Upper lobe of left lung (tissue), 6 donors: ENCODE data around the gene UBAC1. TPM values are rescaled to one million over a fixed set of nuclear protein-coding genes. Genes with fewer than 3 reads are reported as not detected.
"Not testable (repeated sequence)": the region's sequence is repeated elsewhere in the genome, so short reads cannot be mapped to it uniquely, and the experiment has no call there.

ENCODE experiments used
- ATAC-seq, 2 donors: fragments of 200-7000 bp; cut with Tn5 transposase; one replicate each; pipeline ENCODE4 v1.9.1; 2022; ENCODE audit warnings: mild to moderate bottlenecking in 2 of 2, moderate library complexity in 2 of 2; ENCODE audit not compliant: low FRiP score in 2 of 2
- DNase-seq, 2 donors: peaks; one replicate each; pipeline ENCODE4 v3.0.0-alpha.2; 2019 to 2020
- H3K27ac ChIP-seq, 4 donors: fragments of 200-600 bp; sonication (generic); one replicate each; pipeline ENCODE4 v1.5.1; 2016 to 2019
- H3K27me3 ChIP-seq, 4 donors: fragments of 200-600 bp; sonication (generic); one replicate each; pipeline ENCODE4 v1.5.1; 2017 to 2019
- H3K36me3 ChIP-seq, 4 donors: fragments of 200-600 bp; sonication (generic); one replicate each; pipeline ENCODE4 v1.5.1; 2016 to 2019
- H3K4me1 ChIP-seq, 4 donors: fragments of 200-600 bp; sonication (generic); one replicate each; pipeline ENCODE4 v1.5.1; 2018 to 2019
- H3K4me3 ChIP-seq, 4 donors: fragments of 200-600 bp; sonication (generic); one replicate each; pipeline ENCODE4 v1.5.1; 2017 to 2019; ENCODE audit warnings: mild to moderate bottlenecking in 2 of 4, moderate library complexity in 1 of 4
- H3K9me3 ChIP-seq, 4 donors: fragments of 200-600 bp; sonication (generic); one replicate each; pipeline ENCODE4 v1.5.1; 2018 to 2019
- EP300 ChIP-seq, 4 donors: sonication (generic); formaldehyde crosslinking; IDR thresholded peaks; one replicate each; pipeline ENCODE4 v1.5.1; 2017; ENCODE audit warnings: antibody characterized with exemption in 4 of 4, control low read depth in 2 of 4
- POLR2A ChIP-seq, 4 donors: fragments of 450-650 bp; IDR thresholded peaks; one replicate each; pipeline ENCODE4 v1.5.1; 2016 to 2017; ENCODE audit warnings: antibody characterized with exemption in 4 of 4, mild to moderate bottlenecking in 2 of 4
- POLR2AphosphoS5 ChIP-seq, 2 donors: sonication (generic); formaldehyde crosslinking; IDR thresholded peaks; one replicate each; pipeline ENCODE4 v1.5.1; 2017; ENCODE audit warnings: antibody characterized with exemption in 2 of 2
- WGBS, 2 donors: methylation state at CpG; one replicate each; pipeline ENCODE4 v1.1.5; 2017 to 2018; 5-methylcytosine and 5-hydroxymethylcytosine counted together
- total RNA-seq, 6 donors: library from RNA; depleted of rRNA in 4 of 6; stranded (reverse); fragments of >200 nt in 4 of 6; gene quantifications; one replicate each; pipeline versions ENCODE4 v1.1.0 to v1.2.1, GENCODE V29; 2016 to 2021
- TF ChIP-seq, protein P1 (sequence below), 6 experiments: fragments of 450-650 bp in 4 of 6; fragments of 200-600 bp in 2 of 6; sonication (generic) in 2 of 6; IDR thresholded peaks; one replicate each; pipeline ENCODE4 v1.5.1; 2016 to 2019; ENCODE audit warnings: antibody characterized with exemption in 6 of 6
- donor health status: DM: no; HTN: no; CAD: no; lungs with moderate emphysema.
- donor health status: DM: no; HTN: yes; CAD: no; lungs with severe emphysema.

UBAC1 gene
- total RNA-seq, 6 donors from 2014 or later, result 38.0 to 72.3 (median 49.3) TPM

DNA sequence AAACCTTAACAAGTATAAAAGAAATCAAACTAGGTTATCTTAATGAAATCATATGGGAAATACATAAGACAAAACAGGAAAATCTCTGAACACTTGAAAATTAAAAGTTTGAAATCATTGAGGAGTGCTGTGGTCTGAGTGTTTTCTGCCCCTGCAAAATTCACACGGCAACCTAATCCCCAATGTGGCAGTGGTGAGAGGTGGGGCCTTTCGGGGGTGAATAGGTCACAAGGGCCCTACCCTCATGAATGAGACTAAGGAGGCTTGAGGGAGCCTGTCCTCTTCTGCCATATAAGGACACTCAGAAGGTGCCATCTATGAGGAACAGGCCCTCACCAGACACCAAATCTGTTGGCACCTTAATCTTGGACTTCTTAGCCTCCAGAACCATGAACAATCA is 64.5 kb downstream of the UBAC1 start:
- H3K4me1 ChIP-seq, result peaks cover 0 to 18% (median 5%) of the 10 kb centered on the region in 4 donors
- H3K27ac ChIP-seq, result no peak overlapping the region
- DNase-seq, result no peak
- H3K27me3 ChIP-seq, result no peaks in the 10 kb centered on the region
- no peaks in the 10 kb centered on the region for H3K9me3 ChIP-seq
- WGBS, 2 donors, result 90 to 96% methylated on average over 2 of the region's 2 CpGs
- ATAC-seq, result no peak
- H3K4me3 ChIP-seq, result no peak overlapping the region
- TF ChIP-seq EP300 (IDR thresholded peaks at IDR 0.05), result no peak
- TF ChIP-seq, protein P1, sequence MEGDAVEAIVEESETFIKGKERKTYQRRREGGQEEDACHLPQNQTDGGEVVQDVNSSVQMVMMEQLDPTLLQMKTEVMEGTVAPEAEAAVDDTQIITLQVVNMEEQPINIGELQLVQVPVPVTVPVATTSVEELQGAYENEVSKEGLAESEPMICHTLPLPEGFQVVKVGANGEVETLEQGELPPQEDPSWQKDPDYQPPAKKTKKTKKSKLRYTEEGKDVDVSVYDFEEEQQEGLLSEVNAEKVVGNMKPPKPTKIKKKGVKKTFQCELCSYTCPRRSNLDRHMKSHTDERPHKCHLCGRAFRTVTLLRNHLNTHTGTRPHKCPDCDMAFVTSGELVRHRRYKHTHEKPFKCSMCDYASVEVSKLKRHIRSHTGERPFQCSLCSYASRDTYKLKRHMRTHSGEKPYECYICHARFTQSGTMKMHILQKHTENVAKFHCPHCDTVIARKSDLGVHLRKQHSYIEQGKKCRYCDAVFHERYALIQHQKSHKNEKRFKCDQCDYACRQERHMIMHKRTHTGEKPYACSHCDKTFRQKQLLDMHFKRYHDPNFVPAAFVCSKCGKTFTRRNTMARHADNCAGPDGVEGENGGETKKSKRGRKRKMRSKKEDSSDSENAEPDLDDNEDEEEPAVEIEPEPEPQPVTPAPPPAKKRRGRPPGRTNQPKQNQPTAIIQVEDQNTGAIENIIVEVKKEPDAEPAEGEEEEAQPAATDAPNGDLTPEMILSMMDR (IDR thresholded peaks at IDR 0.05), result no peak
- TF ChIP-seq POLR2AphosphoS5 (IDR thresholded peaks at IDR 0.05), result no peak
- no peak for TF ChIP-seq POLR2A (IDR thresholded peaks at IDR 0.05)
- no peaks in the 10 kb centered on the region for H3K36me3 ChIP-seq

- WGBS, 2 donors, result 77 to 84% methylated on average over 3 of the region's 3 CpGs
- ATAC-seq (no peak), DNase-seq (no peak)
- H3K27me3 ChIP-seq, result no peaks in the 10 kb centered on the region
- peaks cover 0 to 20% (median 6%) of the 10 kb centered on the region in 4 donors for H3K4me1 ChIP-seq
- TF ChIP-seq POLR2AphosphoS5 (IDR thresholded peaks at IDR 0.05) (no peak), POLR2A (IDR thresholded peaks at IDR 0.05) (no peak), EP300 (IDR thresholded peaks at IDR 0.05) (no peak)
- TF ChIP-seq, protein P1 (IDR thresholded peaks at IDR 0.05), result no peak
- no peak overlapping the region for H3K4me3 ChIP-seq
- H3K36me3 ChIP-seq, result no peaks in the 10 kb centered on the region
- no peak overlapping the region for H3K27ac ChIP-seq
- no peaks in the 10 kb centered on the region for H3K9me3 ChIP-seq
Measured at GRCh38 chr9:135896205-135896604, 65.0 kb downstream of the UBAC1 start.

DNA sequence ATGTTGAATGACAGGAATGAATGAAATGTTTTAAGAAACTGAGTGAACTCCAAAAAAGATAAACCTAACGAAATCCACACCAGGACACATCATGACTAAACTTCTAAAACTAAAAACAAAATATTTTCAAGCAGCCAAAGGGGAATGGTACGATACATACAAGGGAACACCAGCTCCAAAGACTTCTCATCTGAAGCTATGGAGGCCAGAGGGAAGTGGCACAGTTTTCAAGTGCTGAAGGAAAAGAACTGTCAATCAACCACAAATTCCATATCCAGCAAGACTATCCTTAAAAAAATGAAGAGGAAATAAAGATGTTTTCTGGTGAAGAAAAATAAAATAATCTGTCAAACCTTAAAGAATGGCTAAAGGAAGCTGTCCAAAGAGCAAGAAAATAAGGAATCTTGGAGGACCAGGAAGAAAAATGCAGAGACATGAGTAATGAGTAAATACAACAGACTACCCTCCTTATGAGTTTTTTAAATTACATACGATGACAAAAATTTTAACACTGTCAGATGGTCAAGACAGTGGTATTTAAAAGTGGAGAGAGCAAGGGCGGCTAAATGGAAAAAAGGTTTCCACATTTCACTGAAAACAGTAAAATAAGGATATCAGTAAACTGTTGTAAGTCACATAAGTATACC is 65.8 kb downstream of the UBAC1 start:
- H3K4me1 ChIP-seq, result peaks cover 3 to 22% (median 12%) of the 10 kb centered on the region in 4 donors
- ATAC-seq (no peak), DNase-seq (no peak)
- no peak overlapping the region for H3K27ac ChIP-seq
- H3K9me3 ChIP-seq, result no peaks in the 10 kb centered on the region
- 94 to 99% methylated on average over 4 of the region's 4 CpGs for WGBS, 2 donors
- TF ChIP-seq, protein P1 (IDR thresholded peaks at IDR 0.05), result no peak
- TF ChIP-seq EP300 (IDR thresholded peaks at IDR 0.05), result no peak
- no peak for TF ChIP-seq POLR2AphosphoS5 (IDR thresholded peaks at IDR 0.05)
- TF ChIP-seq POLR2A (IDR thresholded peaks at IDR 0.05), result no peak
- H3K36me3 ChIP-seq, result no peaks in the 10 kb centered on the region
- no peak overlapping the region for H3K4me3 ChIP-seq
- no peaks in the 10 kb centered on the region for H3K27me3 ChIP-seq

DNA sequence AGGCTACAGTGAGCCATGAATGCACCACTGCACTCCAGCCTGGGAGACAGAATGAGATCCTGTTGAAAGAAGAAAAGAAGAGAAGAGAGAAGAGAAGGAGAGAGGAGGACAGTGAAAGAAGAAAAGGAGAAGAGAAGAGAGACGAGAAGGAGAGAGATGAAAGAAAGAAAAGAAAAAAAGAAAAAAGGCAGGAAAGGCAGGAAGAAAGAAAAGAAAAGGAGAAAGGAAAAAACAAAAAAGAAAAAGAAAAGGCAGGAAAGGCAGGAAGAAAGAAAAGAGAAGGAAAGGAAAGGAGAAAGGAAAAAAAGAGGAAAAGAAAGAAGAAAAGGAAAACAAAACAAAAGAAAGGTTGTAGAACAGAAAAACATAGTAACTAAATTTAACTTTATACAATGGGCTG is 68.1 kb downstream of the UBAC1 start:
- TF ChIP-seq, protein P1 (IDR thresholded peaks at IDR 0.05), result no peak
- TF ChIP-seq POLR2AphosphoS5 (IDR thresholded peaks at IDR 0.05) (no peak), EP300 (IDR thresholded peaks at IDR 0.05) (no peak), POLR2A (IDR thresholded peaks at IDR 0.05) (no peak)
- H3K4me3 ChIP-seq, result no peak overlapping the region
- no peaks in the 10 kb centered on the region for H3K9me3 ChIP-seq
- no peak overlapping the region for H3K27ac ChIP-seq
- no peak for DNase-seq
- peaks cover 11 to 35% (median 22%) of the 10 kb centered on the region in 4 donors for H3K4me1 ChIP-seq
- WGBS, 2 donors, result 87 to 100% methylated on average over 1 of the region's 1 CpG
- no peaks in the 10 kb centered on the region for H3K36me3 ChIP-seq
- no peak for ATAC-seq
- no peaks in the 10 kb centered on the region for H3K27me3 ChIP-seq

- not testable (repeated sequence) for H3K9me3 ChIP-seq, H3K4me3 ChIP-seq, H3K27me3 ChIP-seq, H3K27ac ChIP-seq, DNase-seq, H3K36me3 ChIP-seq, ATAC-seq
- WGBS, 2 donors, result 97 to 99% methylated on average over 6 of the region's 6 CpGs
- H3K4me1 ChIP-seq, result peaks cover 19 to 42% (median 30%) of the 10 kb centered on the region in 4 donors
Measured at GRCh38 chr9:135892327-135892726, 68.8 kb downstream of the UBAC1 start.
